PFSK-1 (cell line): ENCODE results near the gene COL13A1.

Experiments used
- FOXP2 ChIP-seq: optimal IDR thresholded peaks from 2 replicates; pipeline ENCODE3; 2011; ENCODE audit warnings: borderline replicate concordance, control low read depth, inconsistent platforms; ENCODE audit not compliant: insufficient read depth; ENCODE audit errors: extremely low read length, extremely low read depth
- POLR2AphosphoS5 ChIP-seq: IDR thresholded peaks from 2 replicates; pipeline ENCODE4 v1.6.1; 2012; ENCODE audit warnings: low read depth, mild to moderate bottlenecking, control low read depth, low read length, moderate library complexity
- REST ChIP-seq, 2 experiments: IDR thresholded peaks; 2 replicates each; pipeline versions ENCODE4 v1.6.1 to v1.8.0; 2011 to 2012; ENCODE audit warnings: low read depth in 2 of 2, low read length in 2 of 2, control low read depth in 1 of 2, inconsistent platforms in 1 of 2, mild to moderate bottlenecking in 1 of 2, moderate library complexity in 1 of 2; ENCODE audit not compliant: insufficient read depth in 1 of 2
- SIN3A ChIP-seq: IDR thresholded peaks from 2 replicates; pipeline ENCODE4 v1.6.1; 2012; ENCODE audit warnings: mild to moderate bottlenecking, low read length, moderate library complexity, borderline replicate concordance; ENCODE audit not compliant: insufficient read depth
- TAF1 ChIP-seq: IDR thresholded peaks from 2 replicates; pipeline ENCODE4 v1.6.1; 2012; ENCODE audit warnings: low read length, control low read depth, borderline replicate concordance; ENCODE audit not compliant: insufficient read depth

COL13A1 gene

DNA sequence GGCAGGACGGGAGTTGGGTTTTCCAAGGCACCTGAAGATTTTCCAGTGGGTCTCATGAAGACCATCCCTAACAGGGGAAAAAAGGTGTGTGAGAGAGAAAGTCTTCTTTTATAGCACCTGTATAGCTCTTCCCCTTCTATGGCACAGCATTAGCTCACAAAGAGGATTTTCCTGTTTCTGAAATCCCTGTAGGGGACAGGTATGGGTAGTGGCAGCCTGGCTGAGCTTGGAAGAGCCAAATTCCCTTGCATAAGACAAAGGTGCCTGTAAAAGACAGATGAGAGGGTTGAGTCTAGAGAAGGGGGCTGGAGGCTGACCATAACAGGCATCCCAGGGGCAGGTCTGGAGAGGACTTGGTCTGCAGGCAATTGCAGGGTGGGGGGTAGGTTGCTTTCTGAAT lies 63.7 kb downstream of the COL13A1 start:
- TF ChIP-seq POLR2AphosphoS5 (no peak), REST (IDR thresholded peaks at IDR 0.05; ENCODE audit: insufficient read depth in 1 of 2, low read depth in 2 of 2, low read length in 2 of 2) (no peak), FOXP2 (no peak), TAF1 (no peak), SIN3A (no peak)

DNA sequence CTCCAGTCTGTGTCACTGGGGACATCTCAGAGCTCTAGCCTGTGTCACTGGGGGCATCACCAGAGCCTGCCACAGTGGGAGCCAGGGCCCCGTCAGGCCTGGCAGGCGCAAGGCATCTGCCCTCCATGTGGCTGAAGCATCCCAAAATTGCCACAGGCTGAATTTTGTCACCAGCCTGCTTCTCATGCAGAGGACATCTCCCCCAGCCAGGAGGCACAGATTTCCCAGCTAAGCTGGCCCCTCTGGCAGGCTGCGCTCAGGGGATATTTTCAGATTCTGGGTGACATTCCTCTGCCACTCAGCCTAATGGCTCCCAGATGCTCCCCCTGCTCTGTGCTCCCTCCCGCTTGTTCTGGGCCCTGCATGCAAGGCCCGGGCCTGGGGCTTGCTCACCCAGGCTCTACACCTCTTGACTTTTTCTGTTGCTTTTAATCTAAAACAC lies 64.6 kb downstream of the COL13A1 start:
- no peak for TF ChIP-seq FOXP2
- TF ChIP-seq POLR2AphosphoS5 = no peak
- TF ChIP-seq TAF1 = no peak
- TF ChIP-seq SIN3A = no peak
- no peak for TF ChIP-seq REST (IDR thresholded peaks at IDR 0.05; ENCODE audit: insufficient read depth in 1 of 2, low read depth in 2 of 2, low read length in 2 of 2)

DNA sequence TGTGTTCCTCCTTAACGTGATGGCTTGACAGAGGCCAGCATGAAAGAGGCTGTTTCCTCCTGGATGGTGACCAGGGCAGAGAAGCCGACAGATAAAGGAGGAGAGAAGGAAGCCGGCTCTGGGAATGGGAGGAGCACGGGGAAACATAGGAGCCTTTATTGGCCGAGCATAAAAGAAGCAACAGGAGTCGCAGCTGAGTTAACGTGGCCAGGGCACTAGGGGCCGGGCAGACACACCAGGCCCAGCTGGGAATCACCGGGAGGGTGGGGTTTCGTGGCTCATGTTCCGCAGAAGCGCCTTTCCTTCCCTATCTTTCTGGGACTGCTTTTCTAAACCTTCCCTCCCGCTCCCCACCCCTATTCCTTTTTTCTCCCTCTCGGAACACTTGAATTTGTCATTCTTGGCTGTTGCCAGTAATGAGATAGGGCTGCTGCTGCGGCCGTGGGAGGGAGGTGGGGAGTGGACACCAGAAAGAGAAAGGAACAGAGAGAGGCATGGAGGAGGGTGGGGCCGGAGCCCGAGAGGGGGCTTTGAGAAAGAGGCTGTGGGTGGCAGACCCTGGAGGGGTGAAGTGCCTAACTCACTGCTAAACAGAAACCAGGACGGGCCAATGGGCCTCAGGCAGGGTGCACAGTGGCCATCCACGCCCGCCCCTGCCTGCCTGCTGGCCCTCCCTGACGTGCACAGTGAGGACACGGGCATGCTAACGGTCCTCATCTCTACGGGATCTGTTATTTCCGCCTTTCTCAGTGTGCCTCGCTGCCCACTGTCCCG lies 65.2 kb downstream of the COL13A1 start:
- TF ChIP-seq TAF1 (no peak), FOXP2 (no peak), SIN3A (no peak), REST (IDR thresholded peaks at IDR 0.05; ENCODE audit: insufficient read depth in 1 of 2, low read depth in 2 of 2, low read length in 2 of 2) (no peak), POLR2AphosphoS5 (no peak)

- TF ChIP-seq FOXP2 (no peak), REST (IDR thresholded peaks at IDR 0.05; ENCODE audit: insufficient read depth in 1 of 2, low read depth in 2 of 2, low read length in 2 of 2) (no peak), POLR2AphosphoS5 (no peak), SIN3A (no peak), TAF1 (no peak)
Measured at GRCh38 chr10:69867699-69868558, 66.2 kb downstream of the COL13A1 start.
